HG02884 (cell line): Measurements from ENCODE around the gene TSHZ1.
"Not testable (repeated sequence)": the region's sequence is repeated elsewhere in the genome, so short reads cannot be mapped to it uniquely, and the experiment has no call there.

ENCODE experiments used
- ATAC-seq: cut with Tn5 transposase; IDR thresholded peaks from one replicate; pipeline ENCODE4 v1.9.1; 2021; ENCODE audit warnings: mild to moderate bottlenecking, moderate library complexity; ENCODE audit not compliant: unreplicated experiment

TSHZ1 gene

DNA sequence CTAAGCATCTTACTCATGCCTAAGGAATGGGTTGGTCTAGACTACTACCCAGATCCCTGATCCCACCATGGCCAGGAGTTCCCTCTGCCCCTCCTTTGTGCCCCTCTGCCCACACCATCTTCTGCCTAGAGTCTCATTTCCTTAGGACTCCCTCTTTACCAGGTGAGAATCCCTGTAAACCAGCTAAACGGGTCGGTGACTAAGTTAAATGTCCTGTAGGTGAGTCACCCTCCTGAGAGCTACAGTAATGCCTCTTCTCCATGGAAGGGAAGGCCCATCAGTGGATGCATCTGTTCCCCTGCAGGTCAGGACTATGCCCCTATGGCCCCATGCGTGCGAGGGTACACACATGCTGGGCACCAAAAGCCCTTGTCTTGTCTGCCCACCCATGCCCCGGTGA, 27.1 kb upstream of the TSHZ1 start:
- no peak for ATAC-seq

DNA sequence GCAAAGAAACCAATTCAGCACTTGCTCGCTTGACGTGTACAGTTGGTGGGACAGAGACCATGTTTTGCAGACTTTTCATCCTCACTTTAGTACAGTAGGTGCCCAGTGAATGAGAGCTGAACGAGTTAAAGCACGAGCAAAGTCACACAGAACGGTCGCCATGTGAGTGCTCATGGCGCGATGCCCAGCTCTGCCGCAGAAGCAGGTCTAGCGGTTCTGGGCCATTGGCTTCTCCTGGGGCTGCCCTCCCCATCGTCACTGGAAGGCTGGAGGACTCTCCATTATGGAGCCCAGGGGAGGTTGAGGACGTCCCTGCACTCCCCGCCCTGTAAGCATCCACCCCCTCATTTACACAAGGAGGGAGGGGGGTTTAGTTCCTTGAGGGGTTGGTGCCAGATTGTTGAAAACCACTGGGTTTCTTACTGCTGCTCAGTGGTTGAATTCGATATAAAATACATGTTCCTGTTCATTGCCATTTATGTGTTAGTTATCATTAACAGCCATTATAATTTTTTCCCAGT, 26.6 kb upstream of the TSHZ1 start:
- no peak for ATAC-seq

DNA sequence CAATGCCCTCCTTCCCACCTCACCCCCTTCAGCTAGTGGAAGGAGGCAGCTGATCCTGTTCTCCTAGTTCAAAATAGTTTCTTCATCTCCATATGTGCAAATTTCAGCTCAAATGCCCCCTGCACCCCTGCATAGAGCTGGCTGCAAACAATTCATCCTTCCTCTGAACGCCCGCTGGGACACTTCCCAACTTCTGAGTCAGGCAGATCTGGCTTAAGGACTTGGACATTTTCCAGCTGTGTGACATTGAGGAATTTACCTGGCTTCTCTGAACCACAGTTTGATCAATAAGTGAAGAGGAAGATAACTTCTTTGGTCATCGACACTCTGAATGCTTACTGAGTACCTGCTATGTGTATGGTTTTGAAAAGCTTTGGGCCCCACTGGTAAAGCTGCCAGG, 25.1 kb upstream of the TSHZ1 start:
- no peak for ATAC-seq

DNA sequence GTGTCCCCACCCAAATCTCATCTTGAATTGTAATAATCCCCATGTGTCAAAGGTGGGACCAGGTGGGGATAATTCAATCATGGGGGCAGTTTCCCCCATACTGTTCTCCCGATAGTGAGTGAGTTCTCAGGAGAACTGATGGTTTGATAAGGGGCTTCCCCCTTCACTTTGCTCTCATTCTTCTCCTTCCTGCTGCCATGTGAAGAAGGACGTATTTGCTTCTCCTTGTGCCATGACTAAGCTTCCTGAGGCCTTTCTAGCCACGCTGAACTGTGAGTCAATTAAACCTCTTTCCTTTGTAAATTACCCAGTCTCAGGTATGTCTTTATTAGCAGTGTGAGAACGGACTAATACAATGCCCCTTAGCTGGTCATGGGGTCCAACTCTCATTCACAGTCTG, 22.9 kb upstream of the TSHZ1 start:
- ATAC-seq = not testable (repeated sequence)

DNA sequence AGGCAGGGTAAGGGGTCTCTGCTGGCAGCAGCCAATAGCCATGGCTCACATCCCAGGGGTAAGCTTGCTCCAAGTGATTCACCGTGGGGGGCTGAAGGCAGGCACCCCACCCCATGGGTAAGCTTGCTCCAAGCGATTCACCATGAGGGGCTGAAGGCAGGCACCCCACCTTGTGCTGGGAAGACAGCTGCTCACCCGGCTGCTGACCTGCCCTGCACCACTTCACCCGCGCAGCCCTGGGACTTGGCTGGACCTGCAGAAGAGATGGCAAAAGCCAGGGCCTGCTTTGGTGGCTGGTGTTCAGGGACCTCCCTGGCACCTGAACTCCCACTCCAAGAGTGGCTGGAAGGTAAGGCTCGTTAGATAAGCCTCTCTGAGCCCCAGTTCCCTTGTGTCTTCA, 20.9 kb upstream of the TSHZ1 start:
- no peak for ATAC-seq

DNA sequence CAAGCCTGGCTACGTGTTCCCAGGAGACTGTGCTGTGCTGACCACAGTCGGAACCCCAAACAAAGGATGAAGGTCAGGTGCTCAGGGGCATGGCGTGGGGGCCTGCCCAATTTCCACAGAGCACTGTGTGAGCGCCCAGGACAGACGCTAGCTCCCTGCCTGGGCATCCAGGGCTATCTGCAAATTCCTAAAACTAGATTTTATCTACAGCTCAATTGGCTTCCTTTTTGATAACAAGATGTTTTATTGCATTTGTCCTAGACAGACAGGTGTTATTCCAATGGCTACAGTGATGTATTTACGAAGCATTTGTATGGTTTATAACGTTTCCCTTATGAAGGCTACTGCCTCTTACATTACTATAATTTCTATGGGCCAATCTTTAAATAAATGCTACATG, 17.7 kb upstream of the TSHZ1 start:
- no peak for ATAC-seq

DNA sequence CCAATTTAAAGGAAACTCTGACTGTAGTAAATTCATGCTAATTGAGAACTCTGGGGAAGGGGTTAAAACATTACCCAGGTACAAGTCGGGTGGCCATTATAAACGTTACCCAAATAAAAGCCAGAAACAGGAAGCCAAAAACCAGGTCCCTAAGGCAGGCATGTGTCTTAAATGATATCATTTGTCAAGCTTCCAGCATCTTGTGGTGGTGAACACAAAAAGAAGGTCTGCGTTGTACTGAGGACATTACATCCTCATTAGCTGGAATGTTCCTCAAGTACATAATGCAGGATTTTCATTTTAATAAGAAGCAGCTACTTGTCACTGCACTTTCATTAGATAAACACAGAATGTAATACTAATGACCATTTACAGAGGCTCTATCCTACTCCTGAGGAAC, 12.6 kb upstream of the TSHZ1 start:
- no peak for ATAC-seq

DNA sequence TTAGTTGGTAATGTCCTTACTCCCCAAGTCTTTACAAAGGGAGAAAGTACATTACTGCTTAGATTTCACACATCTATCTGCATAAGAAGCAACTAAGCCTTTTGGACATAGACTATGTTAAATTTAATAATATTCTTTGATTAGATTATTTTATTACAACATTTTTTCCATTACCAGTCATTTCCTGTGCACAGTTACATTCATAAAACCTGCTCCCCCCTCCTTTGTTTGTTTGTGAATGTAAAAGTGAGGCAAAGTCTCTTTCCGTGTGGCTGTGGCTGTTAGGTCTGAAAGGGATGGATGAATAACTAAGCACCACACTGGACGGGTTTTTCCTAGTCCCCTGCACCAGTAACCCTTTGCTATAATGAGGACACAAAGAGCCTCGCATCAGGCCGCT, 11.3 kb upstream of the TSHZ1 start:
- no peak for ATAC-seq

DNA sequence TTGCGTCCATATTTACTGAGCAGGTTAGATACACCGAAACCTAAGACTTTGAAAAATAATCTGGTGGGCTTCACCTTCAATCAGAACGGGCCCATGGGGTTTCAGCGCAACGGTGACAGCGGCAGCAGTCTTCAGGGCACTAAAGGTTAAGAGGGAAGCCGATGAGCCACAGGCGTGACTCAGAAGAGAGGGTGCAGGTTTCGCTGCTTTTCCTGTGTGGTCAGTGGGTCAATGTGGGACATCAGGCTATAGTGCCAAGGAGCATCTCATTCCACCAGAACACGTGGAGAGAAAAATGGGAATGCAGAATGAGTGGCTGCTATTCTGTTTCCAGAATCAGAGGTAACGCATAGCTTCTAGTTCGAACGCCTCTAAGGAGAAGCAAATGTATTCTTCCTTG, 10.5 kb upstream of the TSHZ1 start:
- no peak for ATAC-seq

DNA sequence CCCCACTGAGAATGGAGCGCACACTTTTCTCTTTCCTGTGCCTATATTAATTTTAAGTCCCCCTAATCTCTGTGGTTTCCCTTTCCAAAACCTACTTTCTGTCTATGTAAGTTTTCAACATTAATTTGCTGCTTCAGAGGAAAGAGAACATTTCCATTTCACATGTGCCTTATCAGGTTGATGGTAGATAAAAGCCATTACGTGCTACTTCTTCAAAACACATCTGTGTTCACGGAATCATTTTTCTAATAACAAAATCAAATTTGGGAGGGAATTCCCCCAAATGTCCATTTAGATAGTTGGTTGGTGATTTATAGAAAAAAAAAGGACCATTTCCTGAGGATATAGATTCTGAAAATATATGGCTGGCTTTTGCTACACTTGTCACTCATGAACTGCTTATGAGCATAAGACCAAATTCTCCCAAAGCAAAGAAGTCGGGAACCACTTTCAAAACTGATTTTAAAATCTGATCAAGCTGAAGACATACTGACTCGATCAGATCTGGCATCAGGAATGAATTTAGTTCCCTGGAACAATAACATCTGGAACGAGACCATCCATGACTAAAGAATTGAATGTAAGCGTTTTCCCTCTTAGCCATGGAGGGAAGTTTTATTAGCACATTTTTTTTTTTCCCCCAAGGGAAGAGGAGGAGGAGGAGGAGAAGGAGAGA, 9.9 kb upstream of the TSHZ1 start:
- ATAC-seq = no peak

DNA sequence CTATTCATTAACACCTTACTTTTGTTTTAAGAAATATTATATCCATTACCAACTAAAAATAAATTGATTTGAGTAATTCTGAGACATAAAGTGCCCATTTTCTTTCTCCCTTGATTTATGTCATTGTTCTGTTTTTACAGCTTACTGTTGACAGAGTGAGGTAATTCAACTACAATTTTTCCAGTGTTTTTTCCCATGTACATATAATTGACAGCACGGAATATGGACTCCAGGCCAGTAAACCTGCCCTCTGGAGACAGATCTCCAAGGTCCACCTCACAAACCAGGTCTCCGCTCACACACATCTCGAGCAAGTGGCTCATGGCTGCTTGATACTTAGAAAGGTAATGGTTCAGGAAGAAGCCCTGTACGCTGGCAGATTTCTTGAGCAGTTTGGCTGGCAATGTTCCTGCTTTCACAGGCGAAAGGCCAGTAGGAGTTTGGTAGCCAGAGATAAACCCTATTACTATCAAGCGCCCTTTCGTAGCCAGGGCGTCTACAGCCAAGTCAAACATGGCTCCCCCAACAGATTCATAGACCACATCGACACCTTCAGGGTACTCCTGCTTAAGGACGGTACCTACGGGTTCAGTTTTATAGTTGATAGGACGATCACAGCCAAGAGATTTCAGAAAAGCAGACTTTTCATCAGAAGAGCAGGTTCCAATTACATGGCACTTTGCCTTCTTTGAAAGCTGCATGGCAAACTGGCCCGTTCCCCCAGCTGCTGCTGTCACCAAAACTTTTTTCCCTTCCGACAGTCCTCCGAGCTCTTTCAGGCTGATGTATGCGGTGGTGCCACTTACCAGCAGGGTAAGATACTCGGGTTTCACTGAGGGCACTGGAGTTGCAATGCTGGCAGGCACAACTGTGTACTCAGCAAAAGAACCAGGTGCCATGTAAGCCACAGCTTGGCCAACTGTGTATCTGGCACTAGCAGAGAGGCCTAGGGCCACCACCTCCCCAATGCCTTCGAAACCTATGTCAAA, 9.0 kb upstream of the TSHZ1 start:
- no peak for ATAC-seq

DNA sequence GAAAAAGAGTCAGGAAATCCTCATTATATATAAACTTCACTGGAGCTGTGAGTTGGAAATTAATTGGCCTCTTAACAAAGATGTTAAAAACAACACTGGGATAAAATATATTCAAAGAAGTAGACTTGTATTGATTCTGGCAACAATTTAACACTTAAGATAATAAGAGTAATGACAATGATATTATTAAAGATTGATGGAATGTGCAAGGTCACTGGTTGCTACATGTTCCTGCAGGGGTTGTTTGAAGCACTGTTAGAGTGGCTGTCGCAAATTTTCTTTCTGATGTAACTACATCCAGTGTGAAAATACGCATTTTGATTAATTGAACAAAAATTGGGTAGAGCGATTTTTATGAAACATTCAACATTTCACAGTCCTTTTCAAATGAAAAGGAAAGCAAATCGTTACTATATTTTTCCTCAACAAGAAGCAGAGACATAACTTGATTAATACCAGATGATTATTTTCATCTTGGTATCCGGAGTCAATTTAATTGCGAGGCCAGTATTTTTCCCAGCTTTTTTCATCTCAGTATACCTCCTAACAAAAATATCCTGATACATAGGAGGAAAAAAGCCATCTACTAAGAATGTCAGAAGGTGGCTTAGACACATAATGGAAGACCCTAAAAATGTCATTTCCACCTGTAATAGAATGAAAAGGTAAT, 7.8 kb upstream of the TSHZ1 start:
- ATAC-seq = no peak

DNA sequence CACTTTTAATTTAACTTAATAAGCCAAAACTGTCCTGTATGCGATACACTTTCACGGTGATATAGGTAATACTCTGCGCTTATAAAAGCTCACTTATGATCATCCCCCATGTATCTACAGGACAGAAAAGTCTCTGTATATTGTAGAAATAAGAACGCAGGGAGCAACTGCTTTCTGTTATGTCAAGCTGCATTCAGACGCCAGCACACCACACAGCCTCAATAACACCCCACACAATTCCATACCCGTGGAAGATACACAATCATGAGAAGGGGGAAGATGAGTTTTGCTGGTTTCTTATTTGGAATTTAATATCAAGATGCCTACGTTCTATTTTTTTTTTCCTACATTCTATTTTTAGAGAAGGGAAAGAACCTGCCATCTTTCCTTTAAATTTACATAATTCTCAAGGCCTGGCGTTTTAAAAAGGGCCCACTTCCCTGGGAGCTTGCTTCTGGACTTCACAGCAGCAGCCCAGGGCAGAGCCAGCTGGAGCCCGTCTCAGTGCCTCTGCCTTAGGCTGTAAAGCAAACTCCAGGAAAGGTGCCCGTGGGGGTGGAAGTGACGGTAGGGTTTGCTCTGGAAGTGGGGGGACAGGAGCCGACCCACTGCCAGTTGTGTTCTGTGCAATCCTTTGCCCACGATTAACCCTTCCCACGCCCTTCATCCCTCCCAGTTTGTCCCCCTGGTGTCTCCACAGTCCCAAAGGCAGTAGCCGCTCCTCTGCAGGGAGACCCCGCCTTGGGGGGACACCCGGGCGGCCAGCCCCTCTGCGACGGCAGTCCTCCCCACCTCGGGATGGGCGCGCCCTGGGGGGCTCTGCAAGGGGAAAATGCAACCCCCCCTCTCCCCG, 7.0 kb upstream of the TSHZ1 start:
- ATAC-seq = no peak

DNA sequence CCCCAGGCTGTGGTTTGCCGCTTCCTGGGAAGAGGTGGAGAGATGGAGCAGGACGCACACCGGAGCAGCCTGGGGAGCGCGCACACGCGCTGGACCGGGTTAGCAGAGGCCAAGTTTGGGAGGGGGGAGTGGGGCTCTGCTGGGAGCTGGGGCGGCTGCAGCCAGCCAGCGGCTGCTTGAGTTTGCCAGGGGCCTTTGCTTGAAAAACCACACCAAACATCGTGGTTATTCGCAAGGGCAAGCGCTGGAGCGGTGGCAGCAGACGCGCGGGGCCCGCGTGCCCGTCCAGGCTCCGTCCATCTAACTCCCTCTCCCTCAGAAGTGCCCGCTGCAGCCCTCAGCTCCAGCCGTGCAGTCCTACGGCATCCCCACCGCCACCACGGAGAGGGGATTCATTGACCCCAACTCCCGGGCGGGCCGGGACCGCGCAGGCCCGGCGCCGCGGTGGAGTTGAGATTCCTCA, 6.3 kb upstream of the TSHZ1 start:
- ATAC-seq = no peak

DNA sequence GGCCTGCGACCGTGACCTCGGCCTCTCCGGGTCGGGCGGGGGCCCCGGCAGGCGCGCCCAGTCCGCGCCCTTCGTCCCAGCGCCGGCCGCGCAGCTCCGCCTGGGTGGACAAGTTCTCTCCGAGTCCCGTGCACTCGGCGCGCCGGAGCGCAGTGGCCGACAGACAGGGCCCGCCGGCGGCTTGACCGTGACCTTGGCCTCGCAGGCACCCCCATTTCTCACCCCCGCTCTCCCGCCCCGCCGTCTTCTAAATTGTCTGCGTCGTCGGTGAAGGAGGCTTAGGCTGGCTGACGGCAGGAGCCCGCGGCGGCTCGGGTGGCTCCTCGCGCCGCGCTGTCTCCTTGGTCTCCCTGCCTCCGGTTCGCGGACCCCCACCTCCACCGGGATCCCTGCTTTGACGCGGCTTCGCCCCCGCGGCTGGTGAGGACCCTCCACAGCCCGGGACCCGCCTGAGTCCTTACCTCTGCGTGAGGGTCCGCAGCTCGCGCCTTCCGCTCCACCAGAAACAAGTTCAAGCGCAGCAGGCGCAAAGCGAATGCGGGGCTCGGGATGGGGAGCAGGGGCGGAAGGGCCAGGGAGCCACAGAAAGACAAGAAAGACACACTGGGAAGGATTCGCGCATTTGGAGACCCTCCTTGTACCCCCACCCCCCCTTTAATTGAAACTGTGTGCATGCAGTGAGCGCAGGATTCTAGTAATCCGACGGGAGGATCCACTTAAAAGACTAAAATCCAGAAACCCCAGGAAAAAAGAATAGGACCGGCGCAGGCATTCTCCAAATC, 5.7 kb upstream of the TSHZ1 start:
- ATAC-seq = no peak

DNA sequence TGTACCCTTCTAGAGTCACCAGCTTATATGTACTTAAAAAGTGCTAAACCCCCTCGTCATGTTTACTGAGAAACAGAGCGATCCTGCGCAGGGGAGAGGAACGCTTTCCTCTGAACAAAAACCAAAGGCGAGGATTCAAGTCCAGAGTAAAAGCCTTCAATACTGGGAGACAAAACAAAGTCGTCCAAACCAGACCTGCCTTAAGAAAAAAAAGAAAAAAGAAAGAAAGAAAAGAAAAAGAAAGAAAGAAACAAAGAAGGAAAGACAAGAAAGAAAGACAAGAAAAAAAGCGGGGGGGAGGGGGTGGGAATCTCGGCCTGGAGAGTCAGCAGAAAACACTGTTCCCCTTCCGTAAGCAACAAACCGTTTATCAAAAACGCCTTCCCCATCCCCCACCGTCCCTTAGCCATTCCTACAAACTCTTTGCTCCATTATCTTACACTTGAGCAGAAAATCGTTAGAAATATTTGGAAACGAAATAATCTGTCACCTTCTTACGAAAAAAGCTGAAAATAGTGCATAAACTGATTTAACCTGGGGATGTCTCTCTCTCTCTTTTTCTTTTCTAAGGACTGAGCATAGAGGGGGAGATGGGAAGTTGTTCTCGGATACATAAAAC, 5.0 kb upstream of the TSHZ1 start:
- no peak for ATAC-seq

DNA sequence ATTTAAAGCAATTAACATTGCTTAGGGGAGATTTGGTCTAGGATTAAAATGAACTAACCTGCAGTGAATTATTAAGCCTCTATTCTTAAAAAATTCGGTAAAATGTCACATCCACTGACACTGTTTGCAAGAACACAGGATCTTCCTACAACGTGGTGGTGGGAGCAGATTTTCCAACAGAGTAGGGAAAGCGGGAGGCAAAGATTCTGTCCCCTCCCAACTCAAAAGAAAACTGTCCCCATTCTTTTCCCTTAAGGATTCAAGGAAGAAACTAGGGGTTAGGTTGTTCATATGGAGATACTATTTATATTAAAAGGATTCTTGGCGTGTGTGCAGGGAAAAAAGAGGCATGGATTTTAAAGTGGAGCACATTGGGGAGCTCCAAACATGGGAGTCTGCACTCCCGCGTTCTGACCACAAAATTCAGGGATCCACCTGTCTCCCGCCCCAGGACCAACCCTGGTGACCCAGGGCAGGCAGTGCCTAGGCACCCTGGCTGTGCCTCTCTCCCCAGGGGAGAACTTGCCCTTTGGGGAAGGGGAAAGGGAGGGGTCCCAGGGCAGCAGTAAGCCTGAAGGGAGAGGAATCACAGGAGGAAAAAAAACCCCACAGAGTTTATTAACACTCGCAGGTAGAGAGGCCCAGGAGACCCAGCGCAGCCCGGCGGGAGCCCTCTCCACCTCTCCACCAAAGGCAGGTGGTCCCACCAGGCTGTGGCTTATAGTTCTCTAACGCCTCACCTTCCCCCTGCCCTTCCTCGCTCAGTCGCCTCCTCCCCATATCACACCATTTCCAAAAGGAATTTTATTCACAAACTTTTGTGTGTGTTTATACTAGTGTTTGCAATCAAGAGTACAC, 3.9 kb upstream of the TSHZ1 start:
- ATAC-seq = no peak
